T-cell (primary cell): Measurements from ENCODE around the gene MRPL41. TPM values are rescaled to one million over a fixed set of nuclear protein-coding genes. Genes with fewer than 3 reads are reported as not detected.
A peak's percentile ranks its signal among the peaks of the same experiment; 100 is the strongest.
"Not testable (repeated sequence)": the region's sequence is repeated elsewhere in the genome, so short reads cannot be mapped to it uniquely, and the experiment has no call there.

Experiments
- ATAC-seq, 4 experiments: fragments of 200-7000 bp in 3 of 4; fragments of 150-1000 bp in 1 of 4; cut with Tn5 transposase; replicated peaks in 1 of 4; 1 replicate in 3 of 4; 2 replicates in 1 of 4; pipeline ENCODE4 v1.10.0; 2021; ENCODE audit warnings: moderate library complexity in 3 of 4, mild to moderate bottlenecking in 2 of 4, moderate number of reproducible peaks in 1 of 4
- CTCF ChIA-PET, 2 donors: fragments of 300-600 bp; sonication (Branson Sonifier 250); formaldehyde crosslinking; loops; one replicate each; lab custom pipeline; 2022; ENCODE audit warnings: antibody characterized with exemption in 2 of 2; lab: Charles Lee
- POLR2A ChIA-PET, 2 donors: fragments of 300-600 bp; sonication (Branson Sonifier 250); formaldehyde crosslinking; loops; one replicate each; lab custom pipeline; 2022; ENCODE audit warnings: antibody characterized with exemption in 2 of 2; lab: Charles Lee
- DNase-seq, 35 experiments: peaks; one replicate each; pipeline versions ENCODE4 v3.0.0 to v3.0.0-alpha.2; 2013 to 2023
- H3K27ac ChIP-seq: one replicate; pipeline ENCODE4 v1.5.1; 2013; ENCODE audit warnings: low read length
- H3K27me3 ChIP-seq, 2 experiments: replicated peaks in 1 of 2; 1 replicate in 1 of 2; 2 replicates in 1 of 2; pipeline versions ENCODE4 v1.6.1 to v1.7.0; 2013; ENCODE audit warnings: low read length in 1 of 2, mixed read lengths in 1 of 2; ENCODE audit not compliant: control insufficient read depth in 2 of 2, insufficient read depth in 2 of 2; ENCODE audit errors: extremely low read depth in 1 of 2
- H3K36me3 ChIP-seq, 2 donors: 1 replicate in 1 of 2; 2 replicates in 1 of 2; pipeline versions ENCODE4 v1.6.1 to v1.7.0; 2013; ENCODE audit warnings: low read length in 1 of 2; ENCODE audit not compliant: control insufficient read depth in 2 of 2, insufficient read depth in 1 of 2; ENCODE audit errors: extremely low read depth in 1 of 2
- H3K4me1 ChIP-seq, 2 experiments: 1 replicate in 1 of 2; 2 replicates in 1 of 2; pipeline versions ENCODE4 v1.6.1 to v1.7.0; 2013; ENCODE audit warnings: low read length in 2 of 2, mixed read lengths in 1 of 2; ENCODE audit not compliant: insufficient read depth in 2 of 2, control insufficient read depth in 1 of 2; ENCODE audit errors: extremely low read depth in 1 of 2
- H3K4me3 ChIP-seq, 2 donors: 1 replicate in 1 of 2; 2 replicates in 1 of 2; pipeline versions ENCODE4 v1.5.1 to v1.7.0; 2013; ENCODE audit warnings: mild to moderate bottlenecking in 2 of 2, low read length in 1 of 2, moderate library complexity in 1 of 2; ENCODE audit not compliant: control insufficient read depth in 1 of 2; ENCODE audit errors: extremely low read depth in 1 of 2
- H3K9me3 ChIP-seq: 2 replicates; pipeline ENCODE4 v1.7.0; 2013
- H3K27ac Mint-ChIP-seq, 2 donors: one replicate each; pipeline ENCODE4 v1.8.0; 2020 to 2021; ENCODE audit warnings: mild to moderate bottlenecking in 2 of 2, mixed read lengths in 2 of 2
- H3K27me3 Mint-ChIP-seq, 2 donors: one replicate each; pipeline ENCODE4 v1.8.0; 2021 to 2022; ENCODE audit warnings: mixed read lengths in 2 of 2
- H3K36me3 Mint-ChIP-seq: one replicate; pipeline ENCODE4 v1.8.0; 2021; ENCODE audit warnings: mixed read lengths
- H3K4me1 Mint-ChIP-seq, 3 donors: one replicate each; pipeline ENCODE4 v1.8.0; 2020 to 2022; ENCODE audit warnings: mixed read lengths in 3 of 3, mild to moderate bottlenecking in 1 of 3
- H3K4me3 Mint-ChIP-seq, 3 donors: one replicate each; pipeline ENCODE4 v1.8.0; 2020 to 2022; ENCODE audit warnings: mild to moderate bottlenecking in 3 of 3, mixed read lengths in 3 of 3, moderate library complexity in 3 of 3
- H3K9me3 Mint-ChIP-seq, 3 donors: one replicate each; pipeline ENCODE4 v1.8.0; 2020 to 2022; ENCODE audit warnings: mixed read lengths in 3 of 3
- WGBS: methylation state at CpG from one replicate; pipeline ENCODE4 v1.1.5; 2013; ENCODE audit warnings: missing lambda C conversion rate; ENCODE audit not compliant: insufficient coverage; 5-methylcytosine and 5-hydroxymethylcytosine counted together
- total RNA-seq, 35 experiments: library from RNA in 6 of 35; stranded (reverse) in 6 of 35; fragments of 120-200 nt in 1 of 35; gene quantifications; one replicate each; pipeline versions ENCODE4 v1.2.1 to v1.2.4 and lab custom pipeline; 2013 to 2026

MRPL41 gene
- total RNA-seq, 5 donors from 2014 or later (not counting 1 experiment from before 2014, with no cell fraction given): 33.0 to 158 (median 85.4) TPM

DNA sequence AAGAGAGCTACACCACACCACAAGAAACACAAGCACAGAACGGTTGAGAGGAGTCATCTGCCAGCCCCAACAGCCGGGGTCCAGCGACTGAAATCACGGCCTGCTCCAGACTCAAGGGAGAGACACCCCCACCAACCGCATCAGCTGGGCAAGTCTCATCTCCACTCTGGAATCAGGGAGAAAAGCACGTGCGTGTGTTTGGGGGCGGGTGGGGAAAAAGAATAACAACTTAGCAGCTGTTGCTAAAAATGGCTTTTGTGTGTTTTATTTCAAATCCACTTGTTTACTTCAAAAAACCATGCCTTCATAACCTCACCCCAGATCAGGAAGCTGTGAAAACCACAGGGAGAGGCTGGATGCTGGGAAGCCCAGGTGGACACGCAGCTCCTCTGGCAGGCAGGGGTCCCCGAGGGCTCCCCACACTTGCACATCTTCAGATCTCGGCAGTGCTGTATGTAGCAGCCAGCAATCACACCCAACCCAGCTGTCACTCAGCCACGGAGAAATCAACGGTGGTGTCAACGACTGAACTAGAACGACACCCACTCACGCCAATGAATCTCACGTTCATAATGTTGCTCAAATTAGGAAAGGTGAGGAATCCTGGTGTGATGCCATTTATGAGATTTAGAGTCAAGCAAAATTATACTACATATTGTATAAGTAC lies 20.4 kb upstream of the MRPL41 start:
- ATAC-seq (no peak), DNase-seq (no peak)
- H3K27ac ChIP-seq: no peak overlapping the region
- ChIA-PET POLR2A (no interaction called here), CTCF (no interaction called here)
- WGBS: 62% methylated on average over 3 of the region's 17 CpGs
- no peak overlapping the region for H3K27ac Mint-ChIP-seq
- H3K27me3 Mint-ChIP-seq: no peaks in the 10 kb centered on the region
- H3K36me3 ChIP-seq: no peaks in the 10 kb centered on the region
- H3K27me3 ChIP-seq: peaks cover 0 to 5% of the 10 kb centered on the region in 2 experiments
- H3K4me3 ChIP-seq: no peak overlapping the region
- H3K9me3 Mint-ChIP-seq: peaks cover 0 to 2% (median under 1%) of the 10 kb centered on the region in 3 donors
- no peak overlapping the region for H3K4me3 Mint-ChIP-seq
- no peaks in the 10 kb centered on the region for H3K9me3 ChIP-seq
- H3K4me1 ChIP-seq: peaks cover 2 to 14% of the 10 kb centered on the region in 2 experiments
- H3K36me3 Mint-ChIP-seq: no peaks in the 10 kb centered on the region
- H3K4me1 Mint-ChIP-seq: peaks cover 12 to 26% (median 14%) of the 10 kb centered on the region in 3 donors

DNA sequence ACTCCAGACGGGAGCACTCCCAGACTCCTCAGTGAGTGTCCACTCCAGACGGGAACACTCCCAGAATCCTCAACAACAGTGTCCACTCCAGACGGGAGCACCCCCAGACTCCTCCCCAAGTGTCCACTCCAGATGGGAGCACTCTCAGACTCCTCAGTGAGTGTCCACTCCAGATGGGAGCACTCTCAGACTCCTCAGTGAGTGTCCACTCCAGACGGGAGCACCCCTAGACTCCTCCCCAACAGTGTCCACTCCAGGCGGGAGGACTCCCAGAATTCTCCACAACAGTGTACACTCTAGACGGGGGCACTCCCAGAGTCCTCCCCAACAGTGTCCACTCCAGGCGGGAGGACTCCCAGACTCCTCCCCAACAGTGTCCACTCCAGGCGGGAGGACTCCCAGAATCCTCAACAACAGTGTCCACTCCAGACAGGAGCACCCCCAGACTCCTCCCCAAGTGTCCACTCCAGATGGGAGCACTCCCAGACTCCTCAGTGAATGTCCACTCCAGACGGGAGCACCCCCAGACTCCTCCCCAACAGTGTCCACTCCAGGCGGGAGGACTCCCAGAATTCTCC lies 18.7 kb upstream of the MRPL41 start:
- H3K36me3 Mint-ChIP-seq, H3K27ac Mint-ChIP-seq, H3K9me3 ChIP-seq, H3K27me3 Mint-ChIP-seq, H3K9me3 Mint-ChIP-seq, H3K4me3 ChIP-seq, CTCF ChIA-PET, ATAC-seq, POLR2A ChIA-PET, H3K27ac ChIP-seq, DNase-seq, H3K4me3 Mint-ChIP-seq, H3K27me3 ChIP-seq, H3K36me3 ChIP-seq: not testable (repeated sequence)
- peaks cover 4 to 25% of the 10 kb centered on the region in 2 experiments for H3K4me1 ChIP-seq
- H3K4me1 Mint-ChIP-seq: peaks cover 25 to 40% (median 29%) of the 10 kb centered on the region in 3 donors
- WGBS: 90% methylated on average over 10 of the region's 10 CpGs

DNA sequence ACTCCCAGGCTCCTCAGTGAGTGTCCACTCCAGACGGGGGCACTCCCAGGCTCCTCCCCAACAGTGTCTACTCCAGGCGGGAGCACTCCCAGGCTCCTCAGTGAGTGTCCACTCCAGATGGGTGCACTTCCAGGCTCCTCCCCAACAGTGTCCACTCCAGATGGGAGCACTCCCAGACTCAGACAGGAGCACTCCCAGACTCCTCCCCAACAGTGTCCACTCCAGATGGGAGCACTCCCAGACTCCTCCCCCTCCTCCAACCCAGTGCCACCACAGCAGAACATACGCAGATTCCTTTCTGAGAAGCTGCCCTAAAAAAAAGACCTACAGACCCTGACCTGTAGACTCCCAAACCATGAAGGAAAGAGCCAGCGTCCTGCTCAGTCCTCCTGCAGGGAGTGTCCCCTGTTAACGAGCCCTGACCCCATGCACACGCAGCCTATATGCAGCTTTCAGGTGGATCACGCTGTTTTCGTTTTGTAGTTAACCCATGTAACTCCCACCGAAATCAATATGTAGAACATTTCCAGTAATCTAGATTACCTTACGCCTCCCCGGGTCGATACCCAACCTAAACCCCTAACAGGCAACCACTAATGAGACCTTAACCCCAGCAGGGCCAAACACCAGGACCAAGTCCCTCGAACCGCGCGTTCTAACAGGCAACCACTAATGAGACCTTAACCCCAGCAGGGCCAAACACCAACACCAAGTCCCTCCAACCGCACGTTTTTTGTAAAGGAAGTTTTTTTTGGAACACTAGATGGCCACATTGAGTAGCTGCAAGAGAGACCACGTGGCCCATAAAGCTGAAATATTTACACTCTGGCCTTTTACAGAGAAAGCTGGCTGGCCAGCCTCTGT lies 17.2 kb upstream of the MRPL41 start:
- Mint-ChIP-seq H3K36me3 (no peaks in the 10 kb centered on the region), H3K9me3 (peaks cover 0 to 4% (median 3%) of the 10 kb centered on the region in 3 donors), H3K4me3 (peak overlapping the region in 1 of 3 donors; percentile 18), H3K4me1 (peaks cover 25 to 40% (median 29%) of the 10 kb centered on the region in 3 donors), H3K27ac (peak overlapping the region; percentile 50 to 66), H3K27me3 (no peaks in the 10 kb centered on the region)
- H3K27me3 ChIP-seq: peaks cover 0 to 5% of the 10 kb centered on the region in 2 experiments
- 79% methylated on average over 11 of the region's 19 CpGs for WGBS
- no peaks in the 10 kb centered on the region for H3K9me3 ChIP-seq
- no peak overlapping the region for H3K27ac ChIP-seq
- H3K4me3 ChIP-seq: no peak overlapping the region
- peak; percentile 31 to 64 (median 58) for ATAC-seq
- DNase-seq: peak in 1 of 35 experiments; percentile 51
- ChIA-PET POLR2A (interaction anchor here in 1 of 2 donors (0.7 kb wide), 1 partner anchor 67 kb away, joined by 4 read pairs; no protein-coding TSS in a partner anchor), CTCF (no interaction called here)
- no peaks in the 10 kb centered on the region for H3K36me3 ChIP-seq
- H3K4me1 ChIP-seq: peaks cover 4 to 25% of the 10 kb centered on the region in 2 experiments

DNA sequence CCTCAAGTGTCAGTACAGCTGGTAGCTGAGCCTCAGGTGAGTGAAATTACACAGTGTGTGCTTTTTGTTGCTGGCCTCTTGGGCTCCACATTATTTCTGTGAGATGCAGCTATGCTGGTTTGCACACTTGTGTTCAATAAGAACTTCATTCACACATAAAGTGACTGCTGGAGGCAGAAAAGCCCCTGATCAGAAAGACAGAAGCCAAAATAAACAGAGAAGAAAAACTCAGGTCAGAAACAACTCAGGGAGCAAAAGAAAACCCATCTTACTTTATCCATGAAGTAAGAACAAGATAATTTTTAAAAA lies 16.6 kb upstream of the MRPL41 start:
- peak overlapping the region in 1 of 3 donors; percentile 18 for H3K4me3 Mint-ChIP-seq
- CTCF ChIA-PET: no interaction called here
- Histone ChIP-seq H3K4me1 (peaks cover 4 to 25% of the 10 kb centered on the region in 2 experiments), H3K36me3 (no peaks in the 10 kb centered on the region), H3K27ac (no peak overlapping the region), H3K27me3 (peaks cover 0 to 5% of the 10 kb centered on the region in 2 experiments), H3K9me3 (no peaks in the 10 kb centered on the region), H3K4me3 (no peak overlapping the region)
- H3K27me3 Mint-ChIP-seq: no peaks in the 10 kb centered on the region
- POLR2A ChIA-PET: interaction anchor here (0.7 kb wide), 2 partner anchors 68 to 105 kb away, joined by 4 to 7 read pairs; no protein-coding TSS in a partner anchor
- ATAC-seq: no peak
- H3K9me3 Mint-ChIP-seq: peaks cover 0 to 4% (median 3%) of the 10 kb centered on the region in 3 donors
- no peak for DNase-seq
- peak overlapping the region in 1 of 2 donors; percentile 66 for H3K27ac Mint-ChIP-seq
- H3K4me1 Mint-ChIP-seq: peaks cover 25 to 40% (median 29%) of the 10 kb centered on the region in 3 donors
- no peaks in the 10 kb centered on the region for H3K36me3 Mint-ChIP-seq

DNA sequence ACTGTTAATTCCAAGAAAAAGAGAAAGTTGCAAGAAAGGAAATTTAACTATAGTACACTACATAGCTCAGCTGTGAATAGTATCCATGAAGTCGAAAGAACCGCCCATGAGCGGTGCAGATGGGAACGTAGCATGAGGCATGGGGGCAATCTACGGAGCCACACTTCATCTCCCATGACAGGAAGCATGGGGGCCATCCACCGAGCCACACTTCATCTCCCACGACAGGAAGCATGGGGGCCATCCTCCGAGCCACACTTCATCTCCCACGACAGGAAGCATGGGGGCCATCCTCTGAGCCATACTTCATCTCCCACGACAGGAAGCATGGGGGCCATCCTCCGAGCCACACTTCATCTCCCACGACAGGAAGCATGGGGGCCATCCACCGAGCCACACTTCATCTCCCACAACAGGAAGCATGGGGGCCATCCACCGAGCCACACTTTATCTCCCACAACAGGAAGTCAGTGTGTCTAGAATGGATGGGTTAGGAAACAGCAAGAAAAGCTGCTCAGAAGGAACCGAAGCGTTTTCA lies 15.0 kb upstream of the MRPL41 start:
- peaks cover 25 to 33% (median 27%) of the 10 kb centered on the region in 3 donors for H3K4me1 Mint-ChIP-seq
- H3K4me3 ChIP-seq, H3K36me3 ChIP-seq, H3K36me3 Mint-ChIP-seq, CTCF ChIA-PET, H3K27me3 Mint-ChIP-seq, H3K27me3 ChIP-seq, H3K9me3 ChIP-seq, POLR2A ChIA-PET, H3K9me3 Mint-ChIP-seq: not testable (repeated sequence)
- 39% methylated on average over 9 of the region's 16 CpGs for WGBS
- peak overlapping the region; percentile 74 to 82 for H3K27ac Mint-ChIP-seq
- ATAC-seq (peak in 2 of 4 experiments; percentile 40 to 58), DNase-seq (peak in 11 of 35 experiments; percentile 2 to 28 (median 14))
- peak overlapping the region in 2 of 3 donors; percentile 20 to 28 for H3K4me3 Mint-ChIP-seq
- peak overlapping the region; percentile 35 for H3K27ac ChIP-seq
- H3K4me1 ChIP-seq: peaks cover 4 to 25% of the 10 kb centered on the region in 2 experiments

DNA sequence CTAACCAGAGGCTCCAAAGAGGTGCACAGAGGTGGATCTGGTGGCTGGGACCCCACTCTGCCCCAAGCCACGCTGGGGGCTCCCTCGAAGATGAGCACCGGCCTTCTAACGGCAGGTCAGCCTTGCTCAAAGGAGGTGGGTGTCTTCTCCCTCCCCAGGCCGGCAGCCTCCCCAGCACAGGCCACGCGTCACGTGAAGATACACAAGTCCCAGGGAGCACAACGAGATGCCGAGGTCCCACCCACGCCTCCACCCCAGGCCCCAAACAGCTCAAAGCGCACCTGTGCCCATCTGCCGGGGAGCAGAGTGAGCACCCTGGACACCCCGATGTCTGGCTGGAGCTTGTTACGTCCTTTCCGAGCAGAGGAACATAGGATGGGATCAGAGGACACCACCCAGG lies 13.6 kb upstream of the MRPL41 start:
- Mint-ChIP-seq H3K36me3 (no peaks in the 10 kb centered on the region), H3K4me1 (peaks cover 25 to 33% (median 27%) of the 10 kb centered on the region in 3 donors), H3K27me3 (no peaks in the 10 kb centered on the region), H3K27ac (peak overlapping the region in 1 of 2 donors; percentile 4), H3K4me3 (no peak overlapping the region), H3K9me3 (peaks cover 0 to 4% (median 3%) of the 10 kb centered on the region in 3 donors)
- Histone ChIP-seq H3K4me3 (no peak overlapping the region), H3K27me3 (peaks cover 0 to 3% of the 10 kb centered on the region in 2 experiments), H3K4me1 (peaks cover 4 to 25% of the 10 kb centered on the region in 2 experiments), H3K27ac (no peak overlapping the region), H3K36me3 (peaks cover 0 to 2% of the 10 kb centered on the region in 2 donors), H3K9me3 (no peaks in the 10 kb centered on the region)
- POLR2A ChIA-PET: no interaction called here
- DNase-seq: no peak
- CTCF ChIA-PET: no interaction called here
- ATAC-seq: no peak
- WGBS: 98% methylated on average over 15 of the region's 16 CpGs
